Liver (tissue), 3 donors: ENCODE measurements around the gene PTPN9.

Experiments used
- FOXA1 ChIP-seq: IDR thresholded peaks from 2 replicates; pipeline ENCODE4 v1.6.1; 2016; ENCODE audit warnings: antibody characterized with exemption
- SP1 ChIP-seq: IDR thresholded peaks from 2 replicates; pipeline ENCODE4 v1.6.1; 2018; ENCODE audit warnings: antibody characterized with exemption, mild to moderate bottlenecking
- TAF1 ChIP-seq: conservative IDR thresholded peaks from 2 replicates; pipeline ENCODE4 v1.6.1; 2016; ENCODE audit warnings: antibody characterized with exemption, mild to moderate bottlenecking
- TF ChIP-seq, protein P1 (sequence below): fragments of 150-350 bp; IDR thresholded peaks from 2 replicates; pipeline ENCODE4 v1.5.1; 2017; ENCODE audit warnings: improper control_type of control experiment, low read depth, low read length; ENCODE audit not compliant: missing input control
- TF ChIP-seq, protein P2 (sequence below): IDR thresholded peaks from 2 replicates; pipeline ENCODE4 v1.6.1; 2016; ENCODE audit warnings: antibody characterized with exemption
- TF ChIP-seq, protein P3 (sequence below): IDR thresholded peaks from 2 replicates; pipeline ENCODE4 v1.6.1; 2016; ENCODE audit warnings: antibody characterized with exemption, mild to moderate bottlenecking
- donor health status: healthy.
- donor health status: healthy.

DNA sequence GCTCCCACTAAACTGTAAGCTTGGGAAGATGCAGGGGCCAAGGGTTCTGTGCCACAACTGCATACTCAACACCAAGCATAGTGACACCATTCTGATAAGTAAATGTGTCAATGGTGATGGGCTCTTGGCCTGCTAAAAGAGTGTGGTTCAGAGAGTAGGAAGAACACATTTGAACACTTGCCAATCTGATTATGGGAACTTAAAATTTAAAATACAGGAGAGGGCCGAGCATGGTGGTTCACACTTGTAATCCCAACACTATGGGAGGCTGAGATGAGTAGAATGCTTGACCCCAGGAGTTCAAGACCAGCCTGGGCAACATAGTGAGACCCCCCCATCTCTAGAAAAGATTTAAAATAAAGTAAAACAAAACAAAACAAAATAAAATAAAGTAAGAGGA, 34.1 kb downstream of the PTPN9 start:
- TF ChIP-seq, protein P1, sequence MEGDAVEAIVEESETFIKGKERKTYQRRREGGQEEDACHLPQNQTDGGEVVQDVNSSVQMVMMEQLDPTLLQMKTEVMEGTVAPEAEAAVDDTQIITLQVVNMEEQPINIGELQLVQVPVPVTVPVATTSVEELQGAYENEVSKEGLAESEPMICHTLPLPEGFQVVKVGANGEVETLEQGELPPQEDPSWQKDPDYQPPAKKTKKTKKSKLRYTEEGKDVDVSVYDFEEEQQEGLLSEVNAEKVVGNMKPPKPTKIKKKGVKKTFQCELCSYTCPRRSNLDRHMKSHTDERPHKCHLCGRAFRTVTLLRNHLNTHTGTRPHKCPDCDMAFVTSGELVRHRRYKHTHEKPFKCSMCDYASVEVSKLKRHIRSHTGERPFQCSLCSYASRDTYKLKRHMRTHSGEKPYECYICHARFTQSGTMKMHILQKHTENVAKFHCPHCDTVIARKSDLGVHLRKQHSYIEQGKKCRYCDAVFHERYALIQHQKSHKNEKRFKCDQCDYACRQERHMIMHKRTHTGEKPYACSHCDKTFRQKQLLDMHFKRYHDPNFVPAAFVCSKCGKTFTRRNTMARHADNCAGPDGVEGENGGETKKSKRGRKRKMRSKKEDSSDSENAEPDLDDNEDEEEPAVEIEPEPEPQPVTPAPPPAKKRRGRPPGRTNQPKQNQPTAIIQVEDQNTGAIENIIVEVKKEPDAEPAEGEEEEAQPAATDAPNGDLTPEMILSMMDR, result no peak
- TF ChIP-seq TAF1 (no peak), SP1 (no peak), FOXA1 (no peak)
- TF ChIP-seq, protein P2, sequence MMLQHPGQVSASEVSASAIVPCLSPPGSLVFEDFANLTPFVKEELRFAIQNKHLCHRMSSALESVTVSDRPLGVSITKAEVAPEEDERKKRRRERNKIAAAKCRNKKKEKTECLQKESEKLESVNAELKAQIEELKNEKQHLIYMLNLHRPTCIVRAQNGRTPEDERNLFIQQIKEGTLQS, result no peak
- TF ChIP-seq, protein P3, sequence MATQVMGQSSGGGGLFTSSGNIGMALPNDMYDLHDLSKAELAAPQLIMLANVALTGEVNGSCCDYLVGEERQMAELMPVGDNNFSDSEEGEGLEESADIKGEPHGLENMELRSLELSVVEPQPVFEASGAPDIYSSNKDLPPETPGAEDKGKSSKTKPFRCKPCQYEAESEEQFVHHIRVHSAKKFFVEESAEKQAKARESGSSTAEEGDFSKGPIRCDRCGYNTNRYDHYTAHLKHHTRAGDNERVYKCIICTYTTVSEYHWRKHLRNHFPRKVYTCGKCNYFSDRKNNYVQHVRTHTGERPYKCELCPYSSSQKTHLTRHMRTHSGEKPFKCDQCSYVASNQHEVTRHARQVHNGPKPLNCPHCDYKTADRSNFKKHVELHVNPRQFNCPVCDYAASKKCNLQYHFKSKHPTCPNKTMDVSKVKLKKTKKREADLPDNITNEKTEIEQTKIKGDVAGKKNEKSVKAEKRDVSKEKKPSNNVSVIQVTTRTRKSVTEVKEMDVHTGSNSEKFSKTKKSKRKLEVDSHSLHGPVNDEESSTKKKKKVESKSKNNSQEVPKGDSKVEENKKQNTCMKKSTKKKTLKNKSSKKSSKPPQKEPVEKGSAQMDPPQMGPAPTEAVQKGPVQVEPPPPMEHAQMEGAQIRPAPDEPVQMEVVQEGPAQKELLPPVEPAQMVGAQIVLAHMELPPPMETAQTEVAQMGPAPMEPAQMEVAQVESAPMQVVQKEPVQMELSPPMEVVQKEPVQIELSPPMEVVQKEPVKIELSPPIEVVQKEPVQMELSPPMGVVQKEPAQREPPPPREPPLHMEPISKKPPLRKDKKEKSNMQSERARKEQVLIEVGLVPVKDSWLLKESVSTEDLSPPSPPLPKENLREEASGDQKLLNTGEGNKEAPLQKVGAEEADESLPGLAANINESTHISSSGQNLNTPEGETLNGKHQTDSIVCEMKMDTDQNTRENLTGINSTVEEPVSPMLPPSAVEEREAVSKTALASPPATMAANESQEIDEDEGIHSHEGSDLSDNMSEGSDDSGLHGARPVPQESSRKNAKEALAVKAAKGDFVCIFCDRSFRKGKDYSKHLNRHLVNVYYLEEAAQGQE, result no peak
